HG02623 (cell line): ENCODE measurements around the gene TAAR1.
"Not testable (repeated sequence)": the region's sequence is repeated elsewhere in the genome, so short reads cannot be mapped to it uniquely, and the experiment has no call there.

Source experiments
- ATAC-seq: cut with Tn5 transposase; IDR thresholded peaks from one replicate; pipeline ENCODE4 v1.9.1; 2021; ENCODE audit warnings: moderate library complexity; ENCODE audit not compliant: unreplicated experiment

Gene TAAR1

DNA sequence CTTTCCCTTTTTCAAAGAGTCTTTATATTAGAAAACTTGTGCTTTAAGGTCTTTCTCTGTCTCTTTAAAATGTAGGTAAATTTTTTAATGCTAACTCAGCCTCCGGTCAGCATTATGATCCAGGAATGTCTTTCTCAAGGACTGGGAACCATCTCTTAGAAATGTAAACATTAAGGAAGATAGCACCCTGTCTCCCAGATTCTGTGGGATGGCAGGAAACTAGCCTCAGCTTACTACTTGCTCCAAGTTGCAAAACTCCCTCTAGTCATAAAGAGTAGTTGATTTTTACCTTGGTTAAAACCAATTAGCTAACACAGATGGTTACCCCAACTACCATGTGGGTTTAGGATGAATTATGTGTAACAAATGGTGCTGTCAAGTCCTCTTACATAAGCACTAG, 4.7 kb upstream of the TAAR1 start:
- no peak for ATAC-seq

DNA sequence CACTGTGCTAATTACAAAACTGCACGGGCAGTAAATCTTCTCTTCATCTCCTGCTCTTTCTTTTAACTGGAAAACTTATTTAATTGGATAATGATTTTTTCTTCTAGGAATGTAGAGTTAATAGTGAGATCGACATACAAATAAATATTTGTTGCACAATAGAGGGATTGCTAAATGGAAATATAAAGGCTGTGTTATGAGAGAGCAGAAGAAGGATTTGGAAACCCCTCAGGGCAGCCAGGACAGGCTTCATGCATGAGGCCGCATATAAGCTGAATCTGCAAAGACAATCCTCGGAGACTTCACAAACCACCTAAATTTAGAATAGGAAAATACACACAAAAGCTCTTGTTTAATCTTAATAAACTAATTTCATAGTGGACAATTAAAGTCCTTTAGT, 2.9 kb upstream of the TAAR1 start:
- no peak for ATAC-seq

DNA sequence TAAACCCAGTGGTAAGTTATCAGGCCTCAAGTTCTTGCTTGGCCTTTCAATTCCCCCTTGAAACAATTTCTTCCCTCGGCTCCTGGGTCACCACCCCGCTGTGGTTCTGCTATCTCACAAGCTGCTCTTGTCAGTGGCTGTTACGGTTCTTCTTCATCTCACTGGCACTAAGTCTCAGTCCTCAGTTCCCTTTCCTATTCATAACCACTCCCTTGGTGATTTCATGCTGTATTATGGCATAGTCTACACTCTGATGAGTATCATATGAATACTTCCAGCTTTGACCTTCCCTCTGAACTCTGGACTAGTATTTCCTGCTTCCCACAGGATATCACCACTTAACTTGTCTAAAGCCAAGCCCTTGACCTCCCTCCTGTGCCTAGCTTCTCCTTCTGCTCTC, 7.9 kb downstream of the TAAR1 start:
- peak; percentile 52 for ATAC-seq

DNA sequence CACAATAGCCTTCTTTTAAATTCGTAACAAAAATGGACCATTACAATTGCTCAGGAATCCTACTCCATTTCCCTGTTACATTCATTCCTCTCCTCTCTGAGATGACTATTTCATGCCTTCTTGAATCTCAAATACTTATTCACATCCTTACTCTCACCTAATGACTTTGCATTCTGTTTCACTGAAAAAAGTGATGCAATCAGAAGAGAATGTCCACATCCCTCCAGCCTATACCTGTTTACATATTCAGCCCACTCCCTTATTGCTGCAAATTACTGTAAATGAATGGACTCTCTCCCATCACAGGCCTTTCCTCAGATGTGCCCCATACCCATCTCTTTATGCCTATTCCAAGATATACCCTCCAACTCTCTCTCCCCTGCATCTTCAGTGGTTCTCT, 8.6 kb downstream of the TAAR1 start:
- ATAC-seq, result no peak

GRCh38 chr6:132648828-132649227, 10.2 kb downstream of the TAAR1 start:
- no peak for ATAC-seq

GRCh38 chr6:132648356-132648755, 10.6 kb downstream of the TAAR1 start:
- ATAC-seq, result peak; percentile 82

DNA sequence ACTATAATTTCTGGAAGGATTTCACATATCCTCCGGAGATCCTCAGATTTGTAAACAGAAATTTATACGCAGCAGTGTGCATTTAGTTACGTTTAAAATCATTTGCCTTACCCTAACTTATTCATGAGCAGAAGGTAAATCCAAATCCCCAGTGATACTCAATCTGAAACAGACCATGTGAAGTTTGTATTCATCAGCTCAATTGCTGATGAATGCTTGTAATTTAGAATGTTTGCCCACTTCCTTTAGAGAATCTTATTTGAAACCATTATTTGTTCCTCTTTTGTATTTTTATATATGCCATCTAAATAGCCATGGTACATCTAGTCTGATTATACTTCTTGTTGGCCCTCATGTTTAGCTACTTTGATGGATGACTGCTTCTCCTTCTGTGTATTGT, 15.4 kb downstream of the TAAR1 start:
- ATAC-seq, result no peak

GRCh38 chr6:132637135-132637534, 21.8 kb downstream of the TAAR1 start:
- ATAC-seq, result not testable (repeated sequence)

DNA sequence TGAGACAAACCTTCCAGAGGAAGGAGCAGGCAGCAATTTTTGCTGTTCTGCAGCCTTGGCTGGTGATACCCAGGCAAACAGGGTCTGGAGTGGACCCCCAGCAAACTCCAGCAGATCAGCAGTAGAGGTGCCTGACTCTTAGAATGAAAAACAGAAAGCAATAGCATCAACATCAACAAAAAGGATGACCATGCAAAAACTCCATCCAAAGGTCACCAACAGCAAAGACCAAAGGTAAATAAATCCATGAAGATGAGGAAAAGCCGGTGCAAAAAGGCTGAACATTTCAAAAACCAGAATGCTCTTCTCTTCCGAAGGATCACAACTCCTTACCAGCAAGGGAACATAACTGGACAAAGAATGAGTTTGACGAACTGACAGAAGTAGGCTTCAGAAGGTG, 23.1 kb downstream of the TAAR1 start:
- not testable (repeated sequence) for ATAC-seq

- ATAC-seq, result not testable (repeated sequence)
Observed at GRCh38 chr6:132635288-132635687, 23.7 kb downstream of the TAAR1 start.

DNA sequence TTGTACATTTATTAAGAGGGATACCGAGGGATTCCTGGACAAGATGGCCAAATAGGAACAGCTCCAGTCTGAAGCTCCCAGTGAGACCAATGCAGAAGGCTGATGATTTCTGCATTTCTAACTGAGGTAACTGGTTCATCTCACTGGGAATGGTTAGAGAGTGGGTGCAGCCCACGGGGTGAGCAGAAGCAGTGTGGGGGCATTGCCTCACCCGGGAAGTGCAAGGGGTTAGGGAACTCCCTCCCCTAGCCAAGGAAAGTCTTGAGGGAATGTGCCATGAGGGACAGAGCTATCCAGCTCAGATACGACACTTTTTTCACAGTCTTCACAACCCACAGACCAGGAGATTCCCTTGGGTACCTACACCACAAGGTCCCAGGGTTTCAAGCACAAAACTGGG, 24.2 kb downstream of the TAAR1 start:
- no peak for ATAC-seq

DNA sequence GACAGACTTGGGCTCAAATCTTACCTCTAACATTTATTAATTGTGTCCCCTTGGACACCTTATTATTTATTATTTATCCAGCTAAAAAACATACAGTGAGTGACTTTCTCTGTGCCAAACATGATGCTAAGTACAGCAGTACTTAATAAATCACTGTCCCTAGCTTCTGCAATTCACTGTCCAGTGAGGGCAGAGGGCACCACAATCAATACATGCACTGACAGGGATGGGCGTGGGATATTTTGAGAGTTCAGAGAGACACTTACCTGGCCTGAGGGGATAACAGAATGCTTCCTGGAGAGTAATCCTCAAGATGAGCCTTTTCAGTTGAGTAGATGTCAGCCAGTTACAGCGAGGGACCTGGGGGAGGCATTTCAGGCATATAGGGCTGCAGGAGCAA, 25.6 kb downstream of the TAAR1 start:
- no peak for ATAC-seq

DNA sequence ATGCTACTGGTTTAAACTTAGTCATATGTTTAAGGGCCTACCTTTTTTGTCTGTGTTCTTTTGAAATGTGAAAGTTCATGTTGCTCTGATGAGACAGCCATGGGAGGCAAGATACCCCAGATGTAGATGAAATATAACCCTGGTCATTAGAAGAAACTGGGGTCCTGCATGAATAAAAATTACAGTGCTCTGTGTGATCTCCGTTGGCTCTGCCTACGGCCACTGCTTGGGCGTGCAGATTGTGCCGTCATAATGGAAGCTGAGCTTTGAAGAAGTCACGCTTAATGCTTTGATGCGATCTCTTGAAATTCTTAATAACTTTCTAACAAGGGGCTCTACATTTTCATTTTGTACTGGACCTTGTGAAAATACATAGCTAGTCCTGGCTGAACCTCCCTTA, 34.8 kb downstream of the TAAR1 start, which contains the start of gene TAAR2:
TAAR2 (minus strand) TSS at position 101 of the 400 bp plus-strand sequence; CDS start at position 101, 0 bp downstream.
- no peak for ATAC-seq

GRCh38 chr6:132623106-132623845, 35.7 kb downstream of the TAAR1 start:
- no peak for ATAC-seq

DNA sequence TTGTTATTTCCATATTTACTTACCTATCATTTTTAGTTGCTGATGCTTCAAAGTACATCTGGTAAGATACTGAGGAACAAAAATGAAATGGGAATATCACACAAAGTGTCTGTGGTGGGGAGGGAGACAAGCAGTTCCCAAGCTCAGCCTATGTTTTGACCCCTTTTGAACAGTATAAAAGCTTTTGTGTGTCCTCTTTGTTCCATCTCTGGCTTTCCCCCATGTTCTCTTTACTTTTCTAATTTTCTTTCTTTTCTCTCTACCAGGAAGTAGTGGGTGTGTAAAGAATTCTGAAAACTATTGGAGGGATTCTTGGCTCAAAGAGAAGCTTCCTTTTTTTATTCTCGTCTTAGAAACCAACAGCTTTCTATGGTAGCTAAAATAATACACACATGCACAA, 42.3 kb downstream of the TAAR1 start:
- ATAC-seq, result no peak

- ATAC-seq, result no peak
Observed at GRCh38 chr6:132614554-132614953, 44.4 kb downstream of the TAAR1 start.

GRCh38 chr6:132612449-132613108, 46.4 kb downstream of the TAAR1 start:
- no peak for ATAC-seq

DNA sequence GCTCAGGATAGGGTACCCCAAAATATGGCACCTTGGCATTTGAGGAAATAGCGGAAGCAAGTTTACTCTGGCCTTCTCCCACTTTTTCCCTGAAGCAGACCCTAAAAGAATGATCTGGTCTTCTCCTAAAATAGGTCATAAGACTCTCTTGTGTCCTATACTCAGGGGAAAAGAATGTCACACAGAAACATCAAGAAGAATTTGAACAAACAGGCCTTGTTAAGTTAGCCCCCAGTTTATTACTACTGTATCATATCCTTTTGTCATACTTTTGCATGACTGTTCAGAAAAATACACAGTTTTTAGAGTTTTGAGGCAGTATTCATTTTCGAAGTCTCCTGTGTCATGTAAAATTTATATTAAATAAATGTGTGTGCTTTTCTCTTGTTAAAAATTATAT, 47.4 kb downstream of the TAAR1 start:
- no peak for ATAC-seq

DNA sequence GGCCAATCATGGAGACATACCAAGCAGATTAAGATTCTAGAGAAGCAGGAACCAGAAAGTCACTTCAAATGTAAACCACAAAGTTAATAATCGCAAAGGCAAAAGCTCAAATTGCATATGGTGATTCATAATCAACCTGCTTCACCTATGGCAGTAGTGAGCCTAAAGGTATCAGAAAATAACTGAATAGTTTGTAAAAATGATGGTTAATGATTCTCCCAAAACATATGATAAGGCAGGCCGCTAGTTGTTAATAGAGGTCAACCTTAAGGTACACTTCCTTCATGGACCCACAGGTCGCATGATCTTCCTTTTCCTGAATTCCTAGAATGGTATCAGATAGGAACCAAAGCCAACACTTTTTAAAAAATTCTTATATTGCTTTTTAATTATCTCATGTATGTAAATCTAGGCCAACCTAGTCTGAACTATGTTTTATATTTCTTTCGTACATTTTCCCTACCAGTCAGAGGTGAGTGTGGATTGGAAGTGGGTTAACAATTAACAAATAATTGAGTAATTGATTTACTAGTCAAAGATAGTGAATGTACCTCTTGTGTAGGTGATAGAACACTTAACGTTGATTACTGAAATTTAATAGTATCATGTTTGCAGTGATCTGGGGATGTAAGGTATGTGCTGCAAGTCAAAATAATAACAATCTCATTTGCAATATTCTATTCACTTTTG, 51.3 kb downstream of the TAAR1 start:
- no peak for ATAC-seq

DNA sequence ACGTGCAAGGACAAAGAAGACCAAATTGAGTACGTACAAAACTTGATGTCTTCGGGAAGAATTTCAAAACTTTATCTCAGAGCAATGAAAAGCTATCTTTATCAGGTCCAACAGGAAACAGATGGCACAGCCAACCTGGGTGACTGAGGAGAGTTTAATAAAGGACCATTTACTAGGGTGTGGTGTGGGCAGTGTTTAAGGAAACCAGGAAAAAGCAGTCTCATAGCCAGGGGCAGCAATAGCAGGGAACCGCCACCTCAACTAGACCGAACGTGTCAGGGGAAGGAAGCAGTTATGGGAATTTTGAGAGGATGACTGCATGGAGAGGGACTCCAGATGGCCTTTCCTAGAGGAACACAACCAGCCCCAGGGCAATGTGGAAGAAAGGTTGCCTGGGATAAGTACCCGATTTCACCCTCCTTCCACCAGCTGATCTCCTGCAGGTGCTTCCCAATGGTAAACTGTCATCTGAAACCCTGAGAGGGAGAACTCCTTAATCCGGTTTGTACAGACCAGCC, 54.3 kb downstream of the TAAR1 start:
- no peak for ATAC-seq

GRCh38 chr6:132600900-132601299, 58.1 kb downstream of the TAAR1 start:
- not testable (repeated sequence) for ATAC-seq

DNA sequence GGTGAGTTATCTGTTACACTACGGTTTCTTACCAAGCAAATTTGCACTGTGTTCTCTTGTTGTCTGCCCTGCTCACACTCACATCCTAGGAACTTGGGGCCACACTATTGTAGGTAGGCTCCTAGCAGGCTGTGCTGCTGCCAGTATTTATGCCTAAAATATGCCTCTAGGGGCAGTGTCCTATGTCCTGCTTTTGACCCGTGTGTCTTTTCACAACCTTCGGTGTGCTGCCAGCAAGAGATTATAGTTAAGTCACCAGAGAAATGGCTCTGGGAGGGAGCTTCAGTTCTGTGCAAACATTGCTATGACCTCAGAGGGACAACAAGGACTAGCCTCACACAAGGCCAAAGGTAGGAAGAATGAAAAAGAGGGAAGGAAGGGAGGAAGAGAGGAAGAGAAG, 60.5 kb downstream of the TAAR1 start:
- peak; percentile 91 for ATAC-seq
